ENCODE results near the gene FAM240A.

FAM240A gene

GRCh38 chr3:46604127-46604526, 8.2 kb upstream of the FAM240A start:
- no peak overlapping the region for H3K27ac Mint-ChIP-seq

GRCh38 chr3:46607603-46608028, 4.7 kb upstream of the FAM240A start:
- H3K4me1 Mint-ChIP-seq (ENCODE audit: low read depth): no peaks in the 10 kb centered on the region

More at GRCh38 chr3:46604127-46604526, 8.2 kb upstream of the FAM240A start:
- Mint-ChIP-seq H3K27me3 (ENCODE audit: low read depth) (peaks cover 9% of the 10 kb centered on the region), H3K36me3 (ENCODE audit: low read depth) (no peaks in the 10 kb centered on the region), H3K4me3 (no peak overlapping the region), H3K4me1 (ENCODE audit: low read depth) (no peaks in the 10 kb centered on the region), H3K9me3 (no peaks in the 10 kb centered on the region)

GRCh38 chr3:46609212-46609721, 3.1 kb upstream of the FAM240A start:
- no peaks in the 10 kb centered on the region for H3K36me3 Mint-ChIP-seq (ENCODE audit: low read depth)
- H3K4me3 Mint-ChIP-seq: no peak overlapping the region
- H3K4me1 Mint-ChIP-seq (ENCODE audit: low read depth): no peaks in the 10 kb centered on the region
- no peaks in the 10 kb centered on the region for H3K9me3 Mint-ChIP-seq
- H3K27ac Mint-ChIP-seq: no peak overlapping the region
- peaks cover 19% of the 10 kb centered on the region for H3K27me3 Mint-ChIP-seq (ENCODE audit: low read depth)

More at GRCh38 chr3:46607603-46608028, 4.7 kb upstream of the FAM240A start:
- Mint-ChIP-seq H3K27me3 (ENCODE audit: low read depth) (peaks cover 19% of the 10 kb centered on the region), H3K4me3 (no peak overlapping the region), H3K27ac (no peak overlapping the region), H3K36me3 (ENCODE audit: low read depth) (no peaks in the 10 kb centered on the region), H3K9me3 (no peaks in the 10 kb centered on the region)

GRCh38 chr3:46609944-46610722, 2.2 kb upstream of the FAM240A start:
- Mint-ChIP-seq H3K27ac (no peak overlapping the region), H3K4me3 (no peak overlapping the region), H3K27me3 (ENCODE audit: low read depth) (peaks cover 21% of the 10 kb centered on the region), H3K9me3 (no peaks in the 10 kb centered on the region), H3K36me3 (ENCODE audit: low read depth) (no peaks in the 10 kb centered on the region), H3K4me1 (ENCODE audit: low read depth) (no peaks in the 10 kb centered on the region)

DNA sequence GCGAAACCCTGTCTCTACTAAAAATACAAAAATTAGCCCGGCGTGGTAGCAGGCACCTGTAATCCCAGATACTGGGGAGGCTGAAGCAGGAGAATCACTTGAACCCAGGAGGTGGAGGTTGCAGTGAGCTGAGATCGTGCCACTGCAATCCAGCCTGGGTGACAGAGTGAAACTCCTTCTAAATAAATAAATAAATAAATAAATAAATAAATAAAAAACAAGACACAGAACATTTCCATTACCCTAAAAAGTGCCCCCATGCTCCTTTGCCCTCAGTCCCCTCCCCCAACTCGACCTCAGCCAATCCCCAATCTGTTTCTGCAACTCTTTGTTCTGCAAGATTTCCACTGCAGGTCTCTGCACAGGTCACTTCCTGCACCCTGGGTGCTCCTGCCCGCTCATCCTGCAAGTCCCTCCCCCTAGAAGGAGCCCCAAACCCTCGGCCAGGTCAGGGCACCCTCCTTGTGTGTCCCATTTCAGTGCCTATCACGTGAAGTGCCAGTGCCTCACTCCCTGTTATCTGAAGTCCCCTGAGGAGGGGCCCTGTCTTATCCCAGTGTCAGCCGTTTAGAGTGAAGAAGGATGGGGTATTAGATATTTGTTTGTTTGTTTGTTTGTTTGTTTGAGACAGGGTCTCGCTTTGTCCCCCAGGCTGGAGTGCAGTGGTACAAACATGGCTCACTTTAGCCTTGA, 1.1 kb downstream of the FAM240A start:
- Mint-ChIP-seq H3K36me3 (ENCODE audit: low read depth) (no peaks in the 10 kb centered on the region), H3K4me3 (no peak overlapping the region), H3K27ac (no peak overlapping the region), H3K9me3 (no peaks in the 10 kb centered on the region), H3K4me1 (ENCODE audit: low read depth) (no peaks in the 10 kb centered on the region), H3K27me3 (ENCODE audit: low read depth) (peaks cover 37% of the 10 kb centered on the region)

DNA sequence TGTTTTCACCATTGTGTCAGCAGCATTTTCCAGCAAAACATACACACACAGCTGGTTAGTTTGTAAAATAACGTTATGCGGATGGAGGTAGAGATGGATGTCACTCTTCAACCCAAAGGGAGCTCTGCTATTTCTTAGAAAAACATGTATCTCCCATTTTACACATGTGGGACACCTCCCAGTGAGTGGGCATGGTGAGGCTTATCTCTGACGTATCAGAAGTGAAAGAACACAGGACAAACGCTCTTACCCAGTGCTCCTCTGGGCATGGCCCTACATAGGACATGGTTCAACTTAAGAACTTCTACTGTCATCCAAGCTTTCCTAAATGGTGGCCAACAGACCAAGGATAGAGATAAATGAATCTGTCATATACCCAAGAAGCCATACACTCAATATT, 2.1 kb downstream of the FAM240A start:
- no peaks in the 10 kb centered on the region for H3K36me3 Mint-ChIP-seq (ENCODE audit: low read depth)
- no peaks in the 10 kb centered on the region for H3K4me1 Mint-ChIP-seq (ENCODE audit: low read depth)
- no peaks in the 10 kb centered on the region for H3K9me3 Mint-ChIP-seq
- H3K27me3 Mint-ChIP-seq (ENCODE audit: low read depth): peaks cover 40% of the 10 kb centered on the region
- H3K4me3 Mint-ChIP-seq: no peak overlapping the region
- H3K27ac Mint-ChIP-seq: no peak overlapping the region

DNA sequence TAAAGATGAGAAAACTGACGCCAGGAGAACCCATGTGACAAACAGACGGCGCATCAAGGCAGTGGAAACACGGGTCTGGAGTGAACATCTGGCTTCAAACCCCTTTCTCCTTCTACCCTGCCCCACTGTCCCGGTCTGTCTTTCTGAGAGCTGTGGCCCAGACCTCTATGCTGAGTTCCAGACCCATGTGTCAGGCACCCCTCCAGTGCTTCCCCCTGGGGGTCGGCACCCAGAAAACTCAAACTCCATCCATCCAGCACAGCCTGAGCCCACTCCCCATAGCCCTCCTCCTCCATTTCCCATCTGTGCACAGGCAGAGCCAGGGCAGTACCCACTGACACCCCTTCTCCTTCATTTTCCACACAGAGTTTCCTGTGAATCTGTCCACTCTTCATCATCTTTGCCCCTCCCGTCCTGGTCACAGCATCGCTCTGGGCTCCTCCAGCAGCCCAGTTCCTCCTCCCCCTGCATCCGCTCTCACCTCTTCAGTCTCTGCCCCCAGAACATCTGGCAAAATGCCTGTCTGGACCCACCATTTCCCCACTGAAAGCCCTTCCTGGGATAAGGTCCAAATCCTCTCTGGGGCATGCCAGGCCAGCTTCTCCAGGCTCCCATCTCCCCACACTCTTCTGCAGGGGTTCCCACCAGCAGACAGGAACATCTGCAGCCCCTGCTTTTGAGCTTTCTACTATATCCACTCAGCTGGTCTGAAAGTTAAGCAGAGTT, 2.9 kb downstream of the FAM240A start:
- H3K36me3 Mint-ChIP-seq (ENCODE audit: low read depth): no peaks in the 10 kb centered on the region
- H3K9me3 Mint-ChIP-seq: no peaks in the 10 kb centered on the region
- peaks cover 46% of the 10 kb centered on the region for H3K27me3 Mint-ChIP-seq (ENCODE audit: low read depth)
- H3K4me1 Mint-ChIP-seq (ENCODE audit: low read depth): no peaks in the 10 kb centered on the region
- H3K27ac Mint-ChIP-seq: no peak overlapping the region
- no peak overlapping the region for H3K4me3 Mint-ChIP-seq

DNA sequence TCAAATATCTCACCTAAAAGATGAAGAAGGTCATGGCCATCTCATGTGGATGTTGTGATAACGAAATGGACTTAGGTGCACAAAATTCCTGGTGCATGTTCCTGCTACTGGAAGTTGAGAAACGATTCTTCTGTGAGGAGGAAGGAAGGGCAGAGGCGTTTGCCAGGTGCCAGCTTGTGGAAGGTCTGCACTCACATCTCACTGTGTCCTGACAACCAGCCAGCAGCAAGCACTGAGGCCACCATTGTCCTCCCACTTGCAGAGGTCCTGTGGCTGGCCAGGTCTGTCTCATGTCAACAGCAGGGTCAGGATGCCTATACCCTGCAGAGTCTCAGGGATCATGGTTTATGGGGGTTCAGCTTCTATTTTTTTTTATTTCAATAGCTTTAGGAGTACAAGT, 3.7 kb downstream of the FAM240A start:
- Mint-ChIP-seq H3K4me3 (no peak overlapping the region), H3K27me3 (ENCODE audit: low read depth) (peaks cover 46% of the 10 kb centered on the region), H3K36me3 (ENCODE audit: low read depth) (no peaks in the 10 kb centered on the region), H3K9me3 (no peaks in the 10 kb centered on the region), H3K4me1 (ENCODE audit: low read depth) (no peaks in the 10 kb centered on the region), H3K27ac (no peak overlapping the region)

DNA sequence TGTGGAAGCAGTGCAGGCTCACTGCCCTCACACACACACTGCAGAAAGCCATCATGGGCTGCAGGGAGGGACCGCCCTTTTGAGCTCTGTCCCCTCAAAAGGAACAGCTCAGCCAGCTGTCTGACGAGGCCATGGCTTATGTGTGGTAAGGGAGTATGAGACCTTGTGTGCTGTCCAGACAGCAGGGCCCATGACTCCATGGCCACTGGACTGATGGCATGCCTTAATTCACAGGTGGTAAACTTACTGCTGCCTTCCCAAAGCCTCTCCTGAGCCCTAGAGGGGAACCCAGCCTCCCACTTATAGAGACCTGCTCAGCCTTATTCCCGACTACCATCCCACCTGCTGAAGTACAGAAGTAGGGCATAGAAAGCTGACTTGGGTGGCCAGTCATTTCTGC, 5.6 kb downstream of the FAM240A start:
- Mint-ChIP-seq H3K4me3 (no peak overlapping the region), H3K27ac (no peak overlapping the region), H3K4me1 (ENCODE audit: low read depth) (no peaks in the 10 kb centered on the region), H3K36me3 (ENCODE audit: low read depth) (no peaks in the 10 kb centered on the region), H3K27me3 (ENCODE audit: low read depth) (peaks cover 49% of the 10 kb centered on the region), H3K9me3 (no peaks in the 10 kb centered on the region)

DNA sequence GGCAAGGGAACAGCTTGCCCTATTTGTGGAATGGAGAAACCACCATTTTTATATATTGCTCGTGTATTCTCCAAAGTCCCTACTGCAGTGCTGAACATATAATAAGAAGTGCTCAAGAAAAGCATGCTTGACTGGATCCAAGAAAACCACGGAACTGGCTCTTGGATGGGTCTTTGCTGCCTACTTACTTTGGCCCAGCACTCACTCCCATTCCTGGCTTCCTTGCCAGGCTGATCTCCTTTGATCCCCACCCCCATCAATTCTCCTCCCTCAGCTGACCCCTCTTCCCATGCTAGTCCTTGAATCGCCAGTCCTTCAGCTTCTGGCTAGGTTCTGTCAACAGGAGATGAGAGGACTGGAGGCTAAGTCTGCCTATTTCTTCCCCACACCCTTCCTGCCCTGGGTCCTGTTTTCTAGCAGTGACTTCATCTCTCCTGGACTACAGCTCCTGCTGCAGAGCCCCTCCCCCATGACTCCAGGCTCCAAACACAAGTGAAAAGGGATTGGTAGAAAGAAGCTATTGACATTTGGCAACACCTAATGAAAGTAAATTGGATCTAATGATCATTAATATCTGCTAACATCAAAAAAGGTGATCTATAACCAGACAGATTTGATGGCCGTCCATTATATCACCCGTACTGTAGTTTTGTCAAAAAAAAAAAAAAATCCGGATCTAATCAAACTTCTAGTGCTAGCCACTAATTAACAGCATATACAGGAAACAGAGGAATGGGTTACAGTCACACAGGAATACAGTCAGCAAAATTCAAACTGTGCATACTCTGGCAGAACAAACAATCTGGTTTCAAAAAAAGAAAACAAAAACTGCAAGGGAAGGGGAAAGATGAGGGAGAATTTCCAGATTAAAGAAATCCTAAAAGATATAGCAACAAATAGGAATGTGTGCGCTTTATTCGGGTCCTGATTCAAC, 7.8 kb downstream of the FAM240A start:
- Mint-ChIP-seq H3K4me1 (ENCODE audit: low read depth) (no peaks in the 10 kb centered on the region), H3K4me3 (no peak overlapping the region), H3K27me3 (ENCODE audit: low read depth) (peaks cover 56% of the 10 kb centered on the region), H3K36me3 (ENCODE audit: low read depth) (no peaks in the 10 kb centered on the region), H3K27ac (no peak overlapping the region), H3K9me3 (no peaks in the 10 kb centered on the region)

GRCh38 chr3:46624533-46624932, 12.2 kb downstream of the FAM240A start:
- H3K4me1 Mint-ChIP-seq (ENCODE audit: low read depth): peaks cover 5% of the 10 kb centered on the region
- H3K9me3 Mint-ChIP-seq: no peaks in the 10 kb centered on the region
- H3K36me3 Mint-ChIP-seq (ENCODE audit: low read depth): no peaks in the 10 kb centered on the region
- no peak overlapping the region for H3K27ac Mint-ChIP-seq
- H3K27me3 Mint-ChIP-seq (ENCODE audit: low read depth): peaks cover 31% of the 10 kb centered on the region
- H3K4me3 Mint-ChIP-seq: no peak overlapping the region

- no peaks in the 10 kb centered on the region for H3K36me3 Mint-ChIP-seq (ENCODE audit: low read depth)
- no peaks in the 10 kb centered on the region for H3K9me3 Mint-ChIP-seq
- H3K4me1 Mint-ChIP-seq (ENCODE audit: low read depth): peaks cover 9% of the 10 kb centered on the region
- H3K27me3 Mint-ChIP-seq (ENCODE audit: low read depth): peaks cover 28% of the 10 kb centered on the region
- H3K4me3 Mint-ChIP-seq: no peak overlapping the region
- H3K27ac Mint-ChIP-seq: no peak overlapping the region
Measured at GRCh38 chr3:46624975-46625490, 12.7 kb downstream of the FAM240A start.

GRCh38 chr3:46626039-46626438, 13.7 kb downstream of the FAM240A start:
- H3K27ac Mint-ChIP-seq: no peak overlapping the region
- no peaks in the 10 kb centered on the region for H3K36me3 Mint-ChIP-seq (ENCODE audit: low read depth)
- no peaks in the 10 kb centered on the region for H3K9me3 Mint-ChIP-seq
- peaks cover 11% of the 10 kb centered on the region for H3K4me1 Mint-ChIP-seq (ENCODE audit: low read depth)
- H3K4me3 Mint-ChIP-seq: no peak overlapping the region
- H3K27me3 Mint-ChIP-seq (ENCODE audit: low read depth): peaks cover 18% of the 10 kb centered on the region
